H9 (cell line): ENCODE measurements around the gene ATF5. TPM values are rescaled to one million over a fixed set of nuclear protein-coding genes. Genes with fewer than 3 reads are reported as not detected.
A peak's percentile ranks its signal among the peaks of the same experiment; 100 is the strongest.

Source experiments
- DNase-seq: peaks from one replicate; pipeline ENCODE4 v3.0.0-alpha.2; 2017
- H2AFZ ChIP-seq: one replicate; pipeline ENCODE4 v1.6.1; 2013; ENCODE audit warnings: mild to moderate bottlenecking, low read length, control low read depth, moderate library complexity
- H2AK5ac ChIP-seq: 2 replicates; pipeline ENCODE4 v1.6.1; 2013; ENCODE audit warnings: low read length, control low read depth, mixed read lengths; ENCODE audit not compliant: insufficient read length
- H2BK120ac ChIP-seq: one replicate; pipeline ENCODE4 v1.6.1; 2013; ENCODE audit warnings: low read depth, mild to moderate bottlenecking, low read length, control low read depth, inconsistent platforms; ENCODE audit not compliant: poor library complexity, severe bottlenecking
- H2BK12ac ChIP-seq: 2 replicates; pipeline ENCODE4 v1.6.1; 2013; ENCODE audit warnings: low read length, control low read depth, mixed read lengths, low read depth; ENCODE audit not compliant: insufficient read length
- H2BK15ac ChIP-seq: 2 replicates; pipeline ENCODE4 v1.6.1; 2013; ENCODE audit warnings: low read depth, low read length, control low read depth
- H2BK20ac ChIP-seq: one replicate; pipeline ENCODE4 v1.6.1; 2013; ENCODE audit warnings: low read depth, mild to moderate bottlenecking, low read length, control low read depth, inconsistent platforms; ENCODE audit not compliant: poor library complexity, severe bottlenecking
- H2BK5ac ChIP-seq: 2 replicates; pipeline ENCODE4 v1.6.1; 2013; ENCODE audit warnings: low read length, control low read depth, mixed read lengths; ENCODE audit not compliant: insufficient read length
- H3K14ac ChIP-seq: 2 replicates; pipeline ENCODE4 v1.6.1; 2013; ENCODE audit warnings: low read length, control low read depth; ENCODE audit not compliant: insufficient read depth
- H3K18ac ChIP-seq: 2 replicates; pipeline ENCODE4 v1.6.1; 2013; ENCODE audit warnings: low read depth, mild to moderate bottlenecking, mixed read lengths, low read length, control low read depth; ENCODE audit not compliant: insufficient read length
- H3K23ac ChIP-seq: 2 replicates; pipeline ENCODE4 v1.6.1; 2013; ENCODE audit warnings: low read length, control low read depth, mixed read lengths, low read depth; ENCODE audit not compliant: insufficient read length
- H3K23me2 ChIP-seq: 2 replicates; pipeline ENCODE4 v1.6.1; 2013; ENCODE audit warnings: low read depth, mild to moderate bottlenecking, mixed read lengths, low read length, control low read depth; ENCODE audit not compliant: insufficient read length, poor library complexity, severe bottlenecking
- H3K27ac ChIP-seq: 2 replicates; pipeline ENCODE4 v1.5.1; 2013; ENCODE audit warnings: low read length, control low read depth, mixed read lengths, low read depth; ENCODE audit not compliant: insufficient read length
- H3K27me3 ChIP-seq: 2 replicates; pipeline ENCODE4 v1.6.1; 2013; ENCODE audit warnings: low read length, control low read depth, inconsistent platforms; ENCODE audit not compliant: insufficient read depth
- H3K4ac ChIP-seq: 2 replicates; pipeline ENCODE4 v1.6.1; 2013; ENCODE audit warnings: low read depth, mild to moderate bottlenecking, control low read depth, inconsistent platforms, low read length, moderate library complexity
- H3K4me1 ChIP-seq: 2 replicates; pipeline ENCODE4 v1.6.1; 2013; ENCODE audit warnings: low read length, control low read depth, inconsistent platforms; ENCODE audit not compliant: insufficient read depth
- H3K4me2 ChIP-seq: 2 replicates; pipeline ENCODE4 v1.6.1; 2013; ENCODE audit warnings: low read length, control low read depth, mixed read lengths; ENCODE audit not compliant: insufficient read length, insufficient read depth
- H3K56ac ChIP-seq: 2 replicates; pipeline ENCODE4 v1.6.1; 2013; ENCODE audit warnings: low read depth, mild to moderate bottlenecking, mixed read lengths, low read length, control low read depth; ENCODE audit not compliant: insufficient read length
- H3K79me1 ChIP-seq: 2 replicates; pipeline ENCODE4 v1.6.1; 2013; ENCODE audit warnings: low read depth, mild to moderate bottlenecking, moderate library complexity, low read length, control low read depth, inconsistent platforms; ENCODE audit not compliant: insufficient read depth, poor library complexity, severe bottlenecking
- H3K79me2 ChIP-seq: 2 replicates; pipeline ENCODE4 v1.6.1; 2013; ENCODE audit warnings: low read length, control low read depth, inconsistent platforms; ENCODE audit not compliant: insufficient read depth
- H3K9ac ChIP-seq: 2 replicates; pipeline ENCODE4 v1.6.1; 2013; ENCODE audit warnings: low read length, control low read depth, mixed read lengths; ENCODE audit not compliant: insufficient read length; ENCODE audit errors: extremely low read depth
- H3K9me3 ChIP-seq: one replicate; pipeline ENCODE4 v1.6.1; 2013; ENCODE audit warnings: low read depth, low read length, inconsistent platforms; ENCODE audit not compliant: control insufficient read depth
- H3T11ph ChIP-seq: one replicate; pipeline ENCODE4 v1.6.1; 2013; ENCODE audit warnings: mild to moderate bottlenecking, low read length, control low read depth, inconsistent platforms
- H4K20me1 ChIP-seq: one replicate; pipeline ENCODE4 v1.6.1; 2013; ENCODE audit not compliant: control insufficient read depth, insufficient read length, insufficient read depth
- H4K5ac ChIP-seq: 2 replicates; pipeline ENCODE4 v1.6.1; 2013; ENCODE audit warnings: low read depth, mild to moderate bottlenecking, mixed read lengths, low read length, control low read depth; ENCODE audit not compliant: insufficient read length
- H4K8ac ChIP-seq: replicated peaks from 2 replicates; pipeline ENCODE4 v1.6.1; 2013; ENCODE audit warnings: low read length, control low read depth, mixed read lengths, low read depth; ENCODE audit not compliant: insufficient read length
- H4K91ac ChIP-seq: 2 replicates; pipeline ENCODE4 v1.6.1; 2013; ENCODE audit warnings: low read depth, mild to moderate bottlenecking, moderate library complexity, mixed read lengths, low read length, control low read depth; ENCODE audit not compliant: insufficient read length
- H3K27ac Mint-ChIP-seq, 3 experiments: 2 replicates in 2 of 3; 3 replicates in 1 of 3; pipeline ENCODE4 v1.8.0; 2020 to 2021; ENCODE audit warnings: mixed read lengths in 3 of 3, mild to moderate bottlenecking in 1 of 3, moderate library complexity in 1 of 3
- H3K27me3 Mint-ChIP-seq: 2 replicates; pipeline ENCODE4 v1.8.0; 2021; ENCODE audit warnings: low read depth, mild to moderate bottlenecking, moderate library complexity, mixed read lengths
- H3K36me3 Mint-ChIP-seq, 3 experiments: 2 replicates in 2 of 3; 3 replicates in 1 of 3; pipeline ENCODE4 v1.8.0; 2020 to 2021; ENCODE audit warnings: low read depth in 3 of 3, mixed read lengths in 3 of 3; ENCODE audit not compliant: insufficient read depth in 1 of 3
- H3K4me1 Mint-ChIP-seq, 2 experiments: 2 replicates each; pipeline ENCODE4 v1.8.0; 2020; ENCODE audit warnings: mixed read lengths in 2 of 2
- H3K4me3 Mint-ChIP-seq, 2 experiments: 2 replicates in 1 of 2; 3 replicates in 1 of 2; pipeline ENCODE4 v1.8.0; 2020 to 2021; ENCODE audit warnings: mild to moderate bottlenecking in 2 of 2, mixed read lengths in 2 of 2, moderate library complexity in 1 of 2
- H3K9me3 Mint-ChIP-seq, 2 experiments: 2 replicates in 1 of 2; 3 replicates in 1 of 2; pipeline ENCODE4 v1.8.0; 2020; ENCODE audit warnings: mild to moderate bottlenecking in 2 of 2, mixed read lengths in 2 of 2, moderate library complexity in 1 of 2
- CTCF ChIP-seq: fragments of 200-600 bp; sonication (generic); conservative IDR thresholded peaks from 3 replicates; pipeline ENCODE4 v1.8.0; 2021; ENCODE audit warnings: antibody characterized with exemption, mild to moderate bottlenecking
- WGBS: extraction: QIAGEN DNeasy Blood & Tissue Kit; methylation state at CpG from one replicate; pipeline ENCODE4 v1.1.7; 2013; ENCODE audit warnings: missing lambda C conversion rate, low lambda C conversion rate, mixed read lengths; ENCODE audit not compliant: insufficient read length; ENCODE audit errors: extremely low coverage; 5-methylcytosine and 5-hydroxymethylcytosine counted together
- total RNA-seq: library from RNA; stranded (reverse); gene quantifications from 2 replicates; pipeline ENCODE4 v1.2.1, GENCODE V29; 2021

The ATF5 gene
- total RNA-seq, 1 experiment from 2014 or later = 18.5 TPM

- Histone ChIP-seq H3K4me1 (no peaks in the 10 kb centered on the region), H3K23ac (no peak overlapping the region), H2AK5ac (no peak overlapping the region), H3K79me1 (peaks cover 6% of the 10 kb centered on the region), H4K91ac (no peak overlapping the region), H2BK120ac (no peak overlapping the region), H2BK15ac (no peak overlapping the region), H3K9me3 (no peaks in the 10 kb centered on the region), H2BK12ac (no peak overlapping the region), H4K8ac (no peak overlapping the region), H3K23me2 (no peaks in the 10 kb centered on the region), H3K9ac (no peak overlapping the region), H3K27ac (no peak overlapping the region), H3K14ac (no peak overlapping the region), H3K4ac (no peak overlapping the region), H2BK5ac (no peak overlapping the region), H2AFZ (no peak overlapping the region), H3K18ac (no peak overlapping the region), H4K20me1 (peaks cover 2% of the 10 kb centered on the region), H2BK20ac (no peak overlapping the region), H4K5ac (no peak overlapping the region), H3K27me3 (no peaks in the 10 kb centered on the region), H3K56ac (no peak overlapping the region), H3K79me2 (peaks cover 4% of the 10 kb centered on the region; the same call in 1 of the 2 replicates), H3K4me2 (no peak overlapping the region), H3T11ph (no peak overlapping the region)
- Mint-ChIP-seq H3K36me3 (peaks cover 58 to 85% (median 84%) of the 10 kb centered on the region in 3 experiments), H3K9me3 (peaks cover 0 to 3% of the 10 kb centered on the region in 2 experiments; a peak in 1 of 5 replicates), H3K27me3 (no peaks in the 10 kb centered on the region), H3K4me1 (peaks cover 8 to 18% of the 10 kb centered on the region in 2 experiments), H3K4me3 (no peak overlapping the region), H3K27ac (peak overlapping the region in 2 of 3 experiments; percentile 39 to 65; a peak in 3 of 7 replicates)
- TF ChIP-seq CTCF = no peak
- no CpG with 5 or more reads among the region's 10 CpGs for WGBS
- DNase-seq = no peak
These were observed 15.3 kb upstream of the ATF5 start for GRCh38 chr19:49913720-49914119.
